ENCODE results near the gene ME3.

Gene ME3

DNA sequence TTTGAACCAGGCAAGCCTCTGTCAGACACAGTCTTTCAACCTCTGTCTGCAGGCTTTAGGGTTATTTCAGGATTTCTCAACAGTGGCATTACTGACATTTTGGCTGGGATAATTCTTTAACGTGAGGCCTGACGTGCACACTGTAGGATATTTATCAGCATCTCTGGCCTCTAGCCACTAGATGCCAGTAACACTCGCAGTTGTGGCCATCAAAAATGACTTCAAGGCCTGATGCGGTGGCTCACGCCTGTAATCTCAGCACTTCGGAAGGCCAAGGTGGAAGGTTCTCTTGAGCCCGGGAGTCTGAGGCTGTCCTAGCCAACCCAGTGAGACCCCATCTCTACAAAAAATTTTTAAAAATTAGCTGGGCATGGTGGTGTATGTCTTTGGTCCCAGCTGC lies 184.7 kb downstream of the ME3 start:
- no peak for DNase-seq (ENCODE audit: low spot score)

DNA sequence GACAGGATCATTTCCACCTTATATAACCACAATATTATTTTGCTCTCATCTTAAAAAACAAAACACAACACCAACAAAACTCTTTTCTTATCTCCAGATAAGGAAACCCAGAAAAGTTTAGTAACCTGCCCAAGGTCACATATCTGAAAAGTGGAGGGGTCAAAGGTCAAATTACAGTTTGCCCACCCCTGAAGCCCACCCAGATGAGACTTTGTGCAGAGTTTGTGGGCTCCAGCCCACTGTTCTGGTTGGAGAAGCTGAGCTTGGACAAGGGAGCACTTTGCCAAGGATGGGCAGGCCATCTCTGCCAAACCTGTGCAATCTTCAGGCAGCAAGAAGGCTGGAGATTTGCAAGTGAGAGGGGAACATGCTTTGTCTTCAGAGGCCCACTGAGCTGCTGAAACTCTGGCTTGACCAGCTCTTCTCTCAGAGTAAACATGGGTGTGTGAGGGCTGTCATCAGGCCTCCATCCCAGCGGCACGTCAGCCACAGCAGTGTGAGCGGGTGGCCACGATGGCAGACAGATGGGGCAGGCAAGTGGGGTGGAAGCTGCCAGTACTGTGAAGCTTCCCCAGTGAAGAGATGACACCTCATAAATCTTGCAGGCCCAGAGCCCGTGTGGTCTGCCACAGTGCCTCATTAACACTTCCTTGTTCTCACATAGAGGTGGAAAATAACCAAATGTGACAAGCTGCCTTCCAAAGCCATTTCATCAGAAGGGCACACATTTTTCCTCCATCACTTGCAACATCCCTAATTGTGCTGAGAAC lies 186.0 kb downstream of the ME3 start:
- DNase-seq (ENCODE audit: low spot score): no peak

DNA sequence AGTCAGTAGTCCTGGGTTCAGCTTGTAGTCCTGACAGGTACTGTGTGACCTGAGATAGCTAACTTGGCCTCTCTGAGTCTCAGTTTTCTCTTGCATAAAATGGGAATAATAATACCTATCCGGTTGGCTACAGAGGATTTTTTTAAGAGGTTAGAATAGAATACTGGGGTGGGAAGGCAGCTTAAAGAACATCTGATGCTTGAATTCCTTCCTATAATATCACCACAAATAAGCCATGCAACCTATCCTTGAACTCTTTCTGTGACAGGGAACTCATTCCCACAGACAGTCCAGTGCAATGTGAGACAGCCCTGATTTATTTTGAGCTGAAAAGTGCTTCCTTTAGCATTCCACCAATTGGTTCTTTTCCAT lies 187.6 kb downstream of the ME3 start:
- no peak for DNase-seq (ENCODE audit: low spot score)

DNA sequence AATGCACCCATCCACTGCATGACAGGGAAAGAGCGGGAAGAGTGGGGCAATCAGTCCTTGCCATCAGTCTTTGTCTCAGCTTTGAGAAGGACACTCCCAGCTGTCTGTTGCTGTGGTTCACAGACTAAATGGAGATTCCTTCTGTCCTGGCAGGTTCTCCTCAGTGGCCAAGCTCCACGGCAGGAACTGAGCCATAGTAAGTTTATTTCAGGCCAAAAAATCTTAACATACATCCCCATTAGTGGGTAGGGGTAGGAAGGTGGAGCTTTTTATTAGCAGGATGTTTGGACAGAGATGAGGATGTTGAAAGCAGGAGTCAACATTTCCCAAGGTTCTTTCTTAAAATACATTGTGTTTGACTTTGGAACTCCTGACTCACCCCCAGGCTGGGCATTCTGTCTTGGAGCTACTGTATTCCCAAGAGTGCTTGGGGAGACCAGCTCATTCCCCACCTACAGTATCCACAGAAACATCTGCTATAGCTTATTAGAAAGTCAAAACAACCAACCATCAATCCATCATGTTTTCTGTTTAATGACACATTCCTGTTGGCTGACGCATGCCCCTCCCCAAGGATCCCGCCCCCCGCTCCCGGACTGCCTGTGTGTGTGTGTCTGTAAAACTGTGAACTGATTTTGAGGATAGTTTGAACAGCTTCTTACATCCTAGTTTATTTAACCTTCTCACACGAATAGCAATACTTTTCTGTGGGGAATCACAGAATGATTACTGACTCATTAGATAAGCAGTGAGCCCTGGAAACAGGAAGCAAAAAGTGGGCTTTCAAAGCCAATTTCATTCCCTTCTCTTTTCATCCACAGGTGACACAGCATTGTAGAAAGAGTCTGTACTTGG lies 188.2 kb downstream of the ME3 start:
- DNase-seq (ENCODE audit: low spot score): no peak

DNA sequence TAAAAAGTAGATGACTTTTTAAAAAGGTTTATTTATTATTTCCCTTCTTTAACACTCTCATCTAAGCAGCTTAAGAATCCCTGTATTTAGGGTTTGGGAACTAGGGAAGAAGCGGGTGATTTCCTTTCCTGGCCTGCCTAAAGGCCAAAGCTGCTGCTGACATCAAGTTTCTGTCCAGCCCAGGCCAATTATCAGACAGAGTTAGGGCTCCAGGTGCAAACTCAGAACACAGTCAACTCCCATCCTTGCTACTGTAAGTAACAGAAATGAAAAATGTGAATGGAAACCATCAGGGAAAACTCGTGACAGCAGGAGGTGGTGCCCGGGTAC lies 188.8 kb downstream of the ME3 start:
- no peak for DNase-seq (ENCODE audit: low spot score)

DNA sequence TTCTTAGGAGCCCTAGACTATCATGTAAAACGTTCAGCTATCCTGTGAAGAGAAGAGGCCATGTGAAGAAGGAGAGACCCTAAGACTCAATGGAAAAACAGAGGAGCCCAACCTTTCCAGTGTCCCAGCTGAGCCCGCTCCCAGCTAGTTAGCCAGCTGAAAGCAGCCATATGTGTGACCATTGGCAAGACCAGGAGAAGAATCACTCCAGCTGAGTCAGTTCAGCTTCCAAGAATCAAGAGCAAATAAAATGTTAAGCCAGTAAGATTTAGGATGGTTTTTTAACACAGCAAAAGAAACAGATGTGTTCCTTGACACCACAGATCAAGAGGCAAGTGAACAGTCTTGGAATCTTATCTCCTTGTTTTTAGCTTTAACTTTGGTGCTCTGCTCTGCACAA lies 189.7 kb downstream of the ME3 start:
- DNase-seq (ENCODE audit: low spot score): no peak

DNA sequence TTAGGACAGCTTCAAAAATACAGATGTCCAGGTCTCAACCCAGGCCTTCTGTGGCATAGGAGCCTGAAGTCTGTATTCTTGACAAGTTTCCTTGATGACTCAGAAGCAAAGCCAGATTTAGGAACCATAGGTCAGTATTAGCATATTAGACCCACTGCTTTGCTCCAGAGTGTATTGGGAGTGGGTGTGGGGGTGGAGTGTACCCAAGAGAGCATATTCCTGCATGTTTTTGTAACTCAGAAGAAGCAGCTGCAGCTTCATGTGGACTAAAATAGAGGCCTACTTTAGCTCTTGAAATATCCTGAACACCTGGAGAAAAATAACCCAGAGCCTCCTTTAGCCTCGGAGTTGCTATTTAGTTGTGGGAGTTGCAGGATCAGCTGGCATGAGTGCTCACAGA lies 191.0 kb downstream of the ME3 start:
- DNase-seq (ENCODE audit: low spot score): no peak

DNA sequence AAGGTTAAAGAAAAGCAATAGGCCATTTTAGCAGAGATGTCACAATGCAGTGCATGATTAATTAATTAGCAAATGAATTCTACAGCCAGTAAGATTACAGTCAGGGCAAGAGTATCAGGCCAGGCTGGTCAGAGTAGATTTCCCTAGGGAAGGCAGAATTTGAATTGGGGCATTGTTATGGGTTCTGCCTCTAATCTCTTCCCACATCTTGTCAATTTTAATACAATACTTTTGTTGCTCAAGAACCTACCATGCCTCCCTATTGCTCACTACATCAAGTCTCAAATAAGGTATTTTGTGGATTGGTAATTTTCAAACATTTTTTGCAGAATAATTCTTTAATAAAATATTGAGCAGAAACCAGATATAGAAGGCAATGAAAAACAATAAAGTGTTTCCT lies 194.1 kb downstream of the ME3 start:
- no peak for DNase-seq (ENCODE audit: low spot score)

DNA sequence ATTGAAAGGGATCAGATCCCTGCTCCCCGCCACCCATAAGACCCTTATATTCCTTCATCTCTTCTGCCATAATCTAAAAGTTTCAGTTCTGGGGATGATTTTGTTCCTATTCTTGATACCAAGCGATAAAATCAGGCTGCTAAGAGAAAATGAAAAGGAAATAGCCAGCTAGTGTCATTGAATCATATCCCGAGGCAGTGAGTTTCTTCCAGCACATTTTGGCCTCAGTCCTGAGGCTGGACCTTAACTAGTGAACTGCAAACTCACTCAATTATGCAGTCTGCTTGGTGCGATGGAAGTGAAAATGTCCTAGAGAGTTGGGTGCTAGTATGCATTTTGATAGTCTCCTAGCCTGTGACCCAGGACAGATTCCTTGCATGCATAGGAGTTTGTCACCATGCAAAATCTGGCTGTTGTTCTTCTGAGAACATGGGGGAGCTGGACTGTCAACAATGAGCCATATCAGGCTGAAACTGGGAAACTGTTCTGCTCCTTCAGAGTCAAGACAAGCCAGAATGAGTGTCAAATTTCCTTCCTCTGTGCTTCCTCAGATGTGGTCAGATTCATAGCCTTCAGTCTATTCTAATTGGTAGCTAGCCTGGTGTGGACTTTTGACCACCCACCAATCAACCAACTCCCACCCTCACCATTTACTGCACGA lies 194.8 kb downstream of the ME3 start:
- DNase-seq (ENCODE audit: low spot score): no peak

DNA sequence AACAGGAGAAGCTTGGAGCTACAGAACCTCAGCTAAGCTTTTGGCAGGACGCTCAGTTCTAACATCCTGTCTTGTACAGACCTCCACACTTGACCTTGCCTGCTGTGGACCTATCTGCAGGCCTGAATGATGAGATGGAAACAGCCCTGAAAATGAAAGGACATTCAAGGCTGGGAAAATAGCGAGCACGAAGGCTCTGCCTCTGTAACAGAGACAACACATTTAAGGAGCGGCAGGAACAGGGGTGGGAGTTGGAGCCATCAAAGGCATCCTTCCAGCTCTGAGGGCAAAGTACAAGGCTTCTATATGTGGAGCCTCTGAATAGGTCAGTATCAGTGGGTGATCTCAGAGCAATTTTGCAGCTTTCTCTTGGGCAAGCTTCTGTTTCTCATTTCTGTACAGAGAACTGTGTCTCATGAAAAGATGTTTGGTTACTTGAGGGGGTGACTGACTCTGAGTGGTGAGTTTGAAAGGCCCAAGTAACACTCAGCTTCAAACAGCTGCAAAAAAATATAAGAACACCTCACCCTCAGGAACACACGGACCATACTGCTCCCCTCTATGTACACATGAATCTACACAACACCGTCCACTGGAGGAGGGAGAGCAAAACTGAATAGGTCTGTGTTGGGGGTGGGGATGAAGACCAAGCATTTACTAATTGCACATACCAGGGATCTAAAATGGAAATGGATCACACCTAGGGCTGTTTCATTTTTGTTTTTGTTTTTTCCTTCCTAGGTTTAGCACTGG lies 196.1 kb downstream of the ME3 start:
- DNase-seq (ENCODE audit: low spot score): no peak

DNA sequence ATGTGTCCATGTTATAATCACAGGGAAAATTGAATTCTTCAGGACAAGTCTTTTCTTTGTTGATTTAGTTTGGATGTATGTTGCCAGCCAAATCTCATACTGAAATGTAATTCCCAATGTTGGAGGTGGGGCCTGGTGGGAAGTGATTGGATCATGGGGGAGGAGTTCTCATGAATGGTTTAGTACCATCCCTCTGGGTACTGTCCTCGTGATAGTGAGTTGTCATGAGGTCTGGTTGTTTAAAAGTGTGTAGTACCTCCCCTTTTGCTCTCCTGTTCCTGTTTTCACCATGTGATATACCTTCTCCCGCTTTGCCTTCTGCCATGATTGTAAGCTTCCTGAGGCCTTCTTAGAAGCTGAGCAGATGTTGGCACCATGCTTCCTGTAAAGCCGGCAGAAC lies 197.4 kb downstream of the ME3 start:
- DNase-seq (ENCODE audit: low spot score): no peak

DNA sequence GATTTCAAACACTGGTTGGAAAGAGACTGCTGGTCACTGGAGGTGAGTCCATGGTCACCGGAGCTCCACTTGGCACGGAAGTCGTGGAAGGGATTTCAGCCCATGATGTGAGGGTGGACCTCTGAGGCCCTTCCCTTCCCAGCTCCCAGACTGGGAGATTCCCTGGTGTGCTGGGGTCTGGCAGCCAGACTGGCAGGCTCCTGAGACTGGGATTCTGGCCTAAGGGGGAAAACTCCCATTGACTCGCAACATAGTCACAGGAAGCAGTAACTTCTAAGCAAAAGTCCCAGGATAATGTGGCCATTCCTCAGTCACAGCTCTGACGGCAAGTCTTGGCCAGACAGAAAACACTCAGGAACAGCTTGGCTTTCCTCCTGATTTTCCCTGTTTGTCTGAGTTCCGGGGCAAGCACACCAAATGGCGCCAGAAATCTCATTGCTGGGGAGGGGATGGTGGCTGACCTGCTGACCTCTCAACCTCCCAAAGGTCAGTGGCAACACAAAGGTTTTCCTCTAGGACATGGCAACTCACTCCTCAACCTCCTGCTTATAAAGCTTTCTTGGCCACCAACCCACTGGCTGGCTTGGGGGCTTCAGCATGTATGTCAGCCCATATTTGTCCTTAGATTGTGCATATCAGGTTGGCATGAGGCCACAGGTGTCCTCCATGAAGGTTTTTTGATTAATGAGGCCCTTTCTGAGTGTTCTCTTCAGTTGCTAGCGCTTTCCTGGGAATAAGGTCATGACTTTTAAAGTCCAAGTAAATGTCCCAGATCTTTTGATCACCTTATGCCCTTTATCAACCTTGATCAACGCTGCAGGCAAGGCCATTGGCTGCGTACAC lies 198.2 kb downstream of the ME3 start:
- DNase-seq (ENCODE audit: low spot score): no peak

DNA sequence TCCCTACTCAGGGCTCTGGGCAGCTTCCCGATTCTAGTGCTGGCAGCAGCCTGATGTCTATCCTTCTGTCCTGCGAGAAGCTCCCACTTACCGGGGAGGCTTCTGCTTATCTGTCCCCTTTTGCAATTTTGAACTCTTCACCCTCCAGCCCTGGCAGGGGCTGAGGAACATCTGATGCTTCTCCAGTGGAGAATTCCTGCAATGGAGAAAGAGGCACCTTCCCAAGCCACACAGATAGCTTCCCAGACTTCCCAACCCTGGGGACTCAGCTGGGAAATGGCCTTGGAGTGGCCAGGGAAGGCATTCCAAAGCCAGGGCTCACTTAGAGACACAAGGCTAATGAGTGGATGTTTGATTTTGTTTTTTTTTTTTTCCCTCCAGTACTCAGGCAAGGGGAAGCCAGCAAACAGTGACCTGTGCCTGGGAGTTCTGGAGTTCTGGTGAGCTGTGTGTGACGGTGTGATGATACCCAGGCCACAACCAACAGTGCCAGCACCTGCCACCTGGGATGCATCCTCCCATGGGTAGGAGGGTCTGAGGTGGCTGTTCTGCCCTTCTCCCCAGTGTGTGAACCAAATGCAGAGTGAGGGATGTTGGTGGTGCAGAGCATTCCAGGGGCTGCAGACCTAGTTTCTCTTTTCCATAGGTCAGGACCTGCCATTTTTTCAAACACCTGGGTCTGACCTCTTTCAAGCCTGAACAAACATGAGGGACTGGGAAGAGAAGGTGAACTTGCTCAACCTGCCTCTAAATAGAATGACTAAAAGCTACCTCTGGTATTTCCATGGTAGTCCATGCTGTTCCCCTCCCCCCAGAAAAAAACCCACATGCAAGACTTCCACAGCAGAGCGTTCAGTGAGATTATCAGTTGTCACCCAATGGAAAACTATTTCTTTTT lies 202.7 kb downstream of the ME3 start:
- no peak for DNase-seq (ENCODE audit: low spot score)

DNA sequence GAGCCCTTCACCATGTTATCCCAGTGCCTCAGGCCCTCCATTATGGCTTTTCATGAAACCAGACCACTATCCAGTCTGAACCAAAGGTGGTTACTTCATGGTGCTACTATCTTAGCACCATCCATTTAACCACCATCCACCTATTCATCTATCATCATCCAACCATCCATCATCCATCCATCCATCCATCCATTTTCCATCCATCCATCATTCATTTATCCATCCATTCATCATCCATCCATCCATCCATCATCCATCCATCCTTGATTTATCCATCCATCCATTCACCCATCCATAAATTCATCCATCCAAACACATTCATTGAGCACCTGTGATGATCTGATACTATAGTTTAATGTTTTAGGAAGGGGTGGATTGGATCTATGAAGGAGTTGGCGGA lies 204.2 kb downstream of the ME3 start:
- DNase-seq (ENCODE audit: low spot score): no peak

DNA sequence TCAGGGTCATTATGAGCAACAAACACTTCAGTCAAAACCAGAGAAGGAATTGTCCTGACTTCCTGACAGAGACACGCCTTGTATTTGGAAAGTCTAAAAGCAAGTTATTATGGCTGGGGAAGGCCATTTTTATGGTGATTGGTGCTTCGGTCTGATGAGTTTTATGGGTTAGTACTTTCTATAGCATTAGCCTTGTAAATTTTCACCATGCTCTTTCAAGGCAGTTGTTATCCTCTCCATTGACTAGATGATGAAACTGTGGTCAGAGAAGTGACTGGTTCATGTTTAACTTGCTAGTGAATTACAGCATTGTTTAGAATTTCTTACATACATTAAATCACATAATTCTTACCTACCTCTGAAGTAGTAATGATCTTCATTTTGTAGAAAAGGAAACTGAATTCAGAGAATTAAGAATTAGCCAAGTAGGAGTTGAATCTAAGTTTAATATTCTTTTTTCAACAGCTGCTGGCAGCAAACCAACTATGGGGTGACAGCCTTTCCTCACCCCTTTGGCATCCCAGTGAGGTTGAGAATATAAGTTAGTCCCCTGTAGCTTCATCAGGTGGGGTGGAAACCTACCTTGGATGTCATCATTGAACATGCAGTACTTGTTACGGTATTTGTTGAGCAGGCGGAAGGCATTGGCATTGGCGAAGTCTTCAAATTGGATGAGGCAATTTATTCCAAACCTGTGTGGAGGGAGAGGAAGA lies 207.8 kb downstream of the ME3 start:
- DNase-seq (ENCODE audit: low spot score): no peak

DNA sequence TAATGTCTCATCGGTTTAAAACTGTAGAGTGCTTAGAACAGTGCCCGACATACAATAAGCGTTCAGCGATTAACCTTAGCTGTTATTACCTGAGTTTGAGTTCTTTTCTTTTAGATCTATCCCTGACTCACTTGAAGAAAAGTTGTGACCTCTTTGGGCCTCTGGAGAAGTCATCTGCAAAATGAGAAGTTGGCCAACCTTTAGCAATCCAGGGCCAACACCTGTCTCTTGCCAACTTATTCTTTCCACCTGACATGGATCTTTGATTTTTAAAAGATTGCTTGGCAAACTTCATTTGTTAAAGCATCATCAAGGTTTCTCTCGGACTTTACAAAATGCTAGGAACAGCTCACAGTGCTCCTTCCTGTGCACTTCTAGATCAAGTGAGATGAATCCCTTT lies 208.5 kb downstream of the ME3 start:
- no peak for DNase-seq (ENCODE audit: low spot score)

DNA sequence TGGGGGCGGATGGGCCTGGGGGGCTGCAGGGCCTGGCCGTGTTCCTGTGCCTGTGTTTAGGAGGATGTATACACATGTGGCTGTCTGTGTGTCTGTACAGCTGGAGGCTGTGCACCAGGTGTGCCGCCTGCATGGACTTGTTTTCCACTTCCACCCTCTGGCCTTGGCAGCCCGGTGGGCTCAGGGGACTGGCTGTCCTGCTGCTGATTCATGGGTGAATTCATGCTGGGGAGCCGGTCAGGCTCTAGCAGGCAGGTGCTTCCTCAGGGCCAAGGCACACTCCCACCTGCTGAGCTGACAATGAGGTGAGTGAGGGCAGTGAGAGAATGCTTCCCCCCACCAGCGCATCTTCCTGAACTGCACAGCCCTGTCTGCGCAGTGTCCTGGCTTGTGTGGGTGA lies 209.3 kb downstream of the ME3 start:
- DNase-seq (ENCODE audit: low spot score): no peak

DNA sequence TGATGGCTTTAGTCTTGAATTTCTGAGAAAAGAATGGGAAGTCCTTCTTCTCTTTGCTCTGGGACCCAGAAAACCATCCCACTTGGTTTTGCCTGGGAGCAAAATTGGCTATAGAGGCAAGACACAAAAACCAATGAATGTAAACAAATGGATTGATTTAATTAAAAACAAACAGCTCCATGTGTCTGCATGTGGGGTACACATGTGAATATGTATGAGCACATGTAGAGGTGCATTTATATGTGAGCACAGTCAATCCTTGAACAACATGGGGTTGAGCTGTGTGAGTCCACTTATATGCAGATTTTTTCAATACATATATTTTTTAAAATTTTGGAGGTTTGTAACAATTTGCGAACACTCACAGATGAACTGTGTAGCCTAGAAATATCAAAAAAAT lies 210.5 kb downstream of the ME3 start:
- no peak for DNase-seq (ENCODE audit: low spot score)

DNA sequence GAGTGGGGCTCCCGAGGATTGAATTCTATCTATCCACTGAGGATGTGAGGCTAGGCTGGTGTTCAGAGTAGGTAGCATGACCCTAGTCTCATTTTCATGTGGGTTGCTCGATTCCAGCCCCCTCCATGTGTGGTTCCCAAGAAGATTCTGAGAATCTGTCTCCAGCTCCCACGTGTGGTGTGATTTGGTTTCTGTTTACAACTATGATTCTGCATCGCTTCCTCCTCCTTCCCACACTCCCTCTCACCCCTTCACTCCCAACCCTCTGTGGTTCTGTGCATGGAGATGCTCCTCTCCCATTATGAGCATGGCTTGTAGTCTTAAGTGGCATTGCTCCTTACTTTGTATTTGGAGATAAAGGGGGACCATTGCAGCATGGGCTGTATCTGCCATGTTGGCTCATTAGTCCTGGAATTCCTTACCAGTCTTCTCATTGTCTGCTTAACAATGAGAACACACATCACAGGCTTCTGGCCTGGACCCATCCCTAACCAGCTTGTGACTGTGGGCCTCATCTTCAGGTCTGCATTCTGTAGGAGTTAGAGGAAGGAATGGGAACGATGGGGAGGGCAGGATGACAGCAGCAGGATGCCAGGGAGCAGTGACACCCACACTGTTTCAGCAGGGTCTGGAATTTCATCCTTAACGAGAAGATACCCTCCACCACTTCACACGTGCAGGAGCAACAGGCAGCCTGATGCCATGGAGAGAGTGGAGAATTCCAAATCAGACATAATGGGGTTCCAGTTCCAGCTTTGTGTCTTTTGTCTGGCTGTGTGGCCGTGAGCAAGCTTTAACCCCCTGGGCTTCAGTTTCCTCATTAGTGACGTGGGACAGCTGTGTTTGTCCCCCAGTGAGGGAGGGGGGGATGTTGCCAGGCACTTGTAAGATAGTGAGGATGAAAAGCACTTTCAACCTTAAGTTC lies 211.7 kb downstream of the ME3 start:
- DNase-seq (ENCODE audit: low spot score): no peak

Data from hematopoietic multipotent progenitor cell treated with erythropoietin and hydrocortisone succinate and interleukin-3 and kit ligand, for 17 days (in vitro differentiated cells).